GM18519 (cell line): ENCODE measurements around the gene KIF27.
"Not testable (repeated sequence)": the region's sequence is repeated elsewhere in the genome, so short reads cannot be mapped to it uniquely, and the experiment has no call there.

ENCODE experiments used
- ATAC-seq: cut with Tn5 transposase; IDR thresholded peaks from one replicate; pipeline ENCODE4 v1.9.1; 2021; ENCODE audit warnings: mild to moderate bottlenecking, moderate library complexity; ENCODE audit not compliant: unreplicated experiment, low FRiP score

The KIF27 gene, protein sequence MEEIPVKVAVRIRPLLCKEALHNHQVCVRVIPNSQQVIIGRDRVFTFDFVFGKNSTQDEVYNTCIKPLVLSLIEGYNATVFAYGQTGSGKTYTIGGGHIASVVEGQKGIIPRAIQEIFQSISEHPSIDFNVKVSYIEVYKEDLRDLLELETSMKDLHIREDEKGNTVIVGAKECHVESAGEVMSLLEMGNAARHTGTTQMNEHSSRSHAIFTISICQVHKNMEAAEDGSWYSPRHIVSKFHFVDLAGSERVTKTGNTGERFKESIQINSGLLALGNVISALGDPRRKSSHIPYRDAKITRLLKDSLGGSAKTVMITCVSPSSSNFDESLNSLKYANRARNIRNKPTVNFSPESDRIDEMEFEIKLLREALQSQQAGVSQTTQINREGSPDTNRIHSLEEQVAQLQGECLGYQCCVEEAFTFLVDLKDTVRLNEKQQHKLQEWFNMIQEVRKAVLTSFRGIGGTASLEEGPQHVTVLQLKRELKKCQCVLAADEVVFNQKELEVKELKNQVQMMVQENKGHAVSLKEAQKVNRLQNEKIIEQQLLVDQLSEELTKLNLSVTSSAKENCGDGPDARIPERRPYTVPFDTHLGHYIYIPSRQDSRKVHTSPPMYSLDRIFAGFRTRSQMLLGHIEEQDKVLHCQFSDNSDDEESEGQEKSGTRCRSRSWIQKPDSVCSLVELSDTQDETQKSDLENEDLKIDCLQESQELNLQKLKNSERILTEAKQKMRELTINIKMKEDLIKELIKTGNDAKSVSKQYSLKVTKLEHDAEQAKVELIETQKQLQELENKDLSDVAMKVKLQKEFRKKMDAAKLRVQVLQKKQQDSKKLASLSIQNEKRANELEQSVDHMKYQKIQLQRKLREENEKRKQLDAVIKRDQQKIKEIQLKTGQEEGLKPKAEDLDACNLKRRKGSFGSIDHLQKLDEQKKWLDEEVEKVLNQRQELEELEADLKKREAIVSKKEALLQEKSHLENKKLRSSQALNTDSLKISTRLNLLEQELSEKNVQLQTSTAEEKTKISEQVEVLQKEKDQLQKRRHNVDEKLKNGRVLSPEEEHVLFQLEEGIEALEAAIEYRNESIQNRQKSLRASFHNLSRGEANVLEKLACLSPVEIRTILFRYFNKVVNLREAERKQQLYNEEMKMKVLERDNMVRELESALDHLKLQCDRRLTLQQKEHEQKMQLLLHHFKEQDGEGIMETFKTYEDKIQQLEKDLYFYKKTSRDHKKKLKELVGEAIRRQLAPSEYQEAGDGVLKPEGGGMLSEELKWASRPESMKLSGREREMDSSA (N-terminal part only)

DNA sequence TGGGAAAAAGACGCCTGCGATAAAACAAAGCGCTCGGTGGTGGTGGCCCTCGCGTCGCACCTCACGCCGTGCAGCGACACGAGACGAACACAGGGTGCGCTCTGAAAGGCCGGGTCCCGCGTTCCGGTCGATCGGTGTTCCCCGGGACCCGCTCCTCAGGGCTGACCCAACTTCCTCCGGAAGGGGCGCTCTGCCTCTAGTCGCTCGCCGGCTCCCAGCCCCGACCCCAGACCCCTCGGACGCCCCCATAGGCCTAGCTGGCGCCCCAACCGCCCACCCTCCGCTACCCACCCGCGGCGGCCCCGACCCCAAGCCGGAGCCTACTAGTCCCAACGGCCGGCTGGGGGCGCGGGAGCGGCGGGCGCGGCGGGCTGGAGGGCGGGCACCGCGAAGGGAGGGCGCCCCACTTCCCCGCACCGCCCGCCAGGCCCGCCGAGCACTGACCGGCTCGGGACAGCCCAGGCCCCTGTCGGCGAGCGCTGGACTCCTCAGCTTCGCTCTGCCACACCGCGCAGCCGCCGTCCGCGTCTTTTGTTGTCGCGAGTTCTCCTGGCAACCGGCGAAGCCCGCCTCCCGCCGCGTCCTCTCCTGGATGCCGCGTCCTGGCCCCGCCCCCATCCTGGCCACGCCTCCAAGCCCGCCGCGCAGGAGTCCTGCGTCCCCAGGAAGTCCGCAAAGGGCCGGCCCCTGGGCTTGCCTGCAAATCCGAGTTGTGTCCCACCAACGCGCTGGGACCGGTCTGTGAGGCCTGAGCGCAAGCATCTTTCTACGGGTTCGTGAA, at the start of gene KIF27:
TSS of gene KIF27 (minus strand) at position 506 of the 781 bp plus-strand sequence. CDS start 5,841 bp downstream, outside the sequence.
- peak; percentile 81 for ATAC-seq

DNA sequence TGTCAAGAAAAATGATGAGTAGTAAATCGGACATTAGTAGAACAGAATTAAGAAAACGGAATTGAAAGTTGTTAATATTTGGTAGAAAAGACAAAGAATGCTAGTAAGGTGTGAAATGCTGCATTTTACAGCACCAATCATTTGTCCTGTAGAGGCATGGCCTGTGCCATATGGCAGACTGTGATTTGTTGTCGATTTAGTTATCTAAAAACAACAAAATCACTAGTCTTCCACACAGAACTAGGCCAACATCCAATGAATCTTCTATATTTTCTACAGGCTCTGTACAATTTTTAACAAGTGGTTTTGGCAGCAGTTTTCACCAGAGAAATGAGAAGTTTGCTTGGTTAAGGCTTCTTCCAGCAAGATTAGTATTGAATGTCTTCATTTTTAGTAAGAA, 48.4 kb upstream of the KIF27 start:
- ATAC-seq = no peak

DNA sequence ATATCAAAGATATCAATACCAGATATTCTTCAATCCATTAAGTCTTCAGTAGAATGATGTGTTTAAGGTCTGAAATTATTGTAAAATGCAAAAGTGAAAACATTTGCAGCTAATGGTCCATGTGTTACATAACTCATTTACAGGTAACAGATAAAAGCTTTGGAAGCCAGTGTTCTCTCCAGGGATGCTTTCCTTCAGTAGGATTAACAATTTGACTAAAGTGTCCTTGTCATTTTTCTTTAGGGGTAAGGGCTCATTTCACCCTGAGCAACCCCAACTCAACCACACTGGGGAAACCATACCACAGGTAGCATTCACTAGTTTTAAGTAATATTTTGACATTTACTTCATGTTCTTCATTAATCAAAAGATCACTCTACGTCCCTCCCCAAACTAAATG, 45.8 kb upstream of the KIF27 start:
- no peak for ATAC-seq

DNA sequence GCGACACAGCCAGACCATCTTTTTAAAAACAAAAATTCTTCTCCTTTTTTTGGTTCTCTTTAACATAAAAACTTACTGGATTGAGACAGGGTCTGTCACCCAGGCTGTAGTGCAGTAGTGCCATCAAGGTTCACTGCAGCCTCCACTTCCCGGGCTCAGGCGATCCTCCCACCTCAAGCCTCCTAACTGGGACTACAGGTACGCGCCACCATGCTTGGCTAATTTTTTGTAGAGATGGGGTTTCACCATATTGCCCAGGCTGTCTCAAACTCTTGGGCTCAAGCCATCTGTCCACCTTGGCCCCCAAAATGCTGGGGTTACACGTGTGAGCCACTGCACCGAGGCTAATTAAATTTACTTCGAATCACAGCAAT, 45.0 kb upstream of the KIF27 start:
- no peak for ATAC-seq

DNA sequence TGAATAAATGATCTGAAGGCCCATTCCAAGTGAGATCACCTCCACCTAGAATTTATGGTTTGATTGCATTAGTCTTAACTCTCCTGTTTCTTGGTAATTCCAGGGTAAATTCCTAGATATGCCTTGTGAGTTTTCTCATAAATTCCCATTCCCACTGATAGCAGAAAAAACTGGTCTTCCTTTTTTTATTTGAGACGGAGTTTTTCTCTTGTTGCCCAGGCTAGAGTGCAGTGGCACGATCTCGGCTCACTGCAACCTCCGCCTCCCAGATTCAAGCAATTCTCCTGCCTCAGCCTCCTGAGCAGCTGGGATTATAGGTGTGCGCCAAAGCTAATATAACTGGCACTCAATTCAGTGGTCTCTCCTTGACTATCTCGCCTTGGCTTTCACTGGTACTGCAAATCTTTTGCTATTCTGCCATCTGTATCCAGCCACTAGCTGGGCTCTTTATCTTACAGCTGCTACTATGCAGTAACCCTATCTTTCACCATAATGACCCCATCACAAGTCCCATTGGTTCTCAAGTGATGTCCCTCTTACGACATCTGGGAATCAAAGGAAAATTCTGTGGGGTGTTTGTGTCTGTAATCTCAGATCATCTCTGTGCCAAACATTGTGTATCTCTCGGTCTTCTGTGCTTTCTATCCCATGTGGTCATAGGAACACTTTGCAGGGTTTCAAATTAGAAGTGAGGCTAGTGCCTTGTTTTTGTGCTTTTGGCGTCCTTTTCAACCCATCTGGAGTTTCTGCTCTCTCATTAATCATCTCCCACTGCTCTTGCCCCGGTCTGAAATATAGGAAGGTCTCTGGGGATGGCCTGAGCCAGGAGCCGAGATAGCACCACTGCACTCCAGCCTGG, 44.3 kb upstream of the KIF27 start:
- no peak for ATAC-seq

DNA sequence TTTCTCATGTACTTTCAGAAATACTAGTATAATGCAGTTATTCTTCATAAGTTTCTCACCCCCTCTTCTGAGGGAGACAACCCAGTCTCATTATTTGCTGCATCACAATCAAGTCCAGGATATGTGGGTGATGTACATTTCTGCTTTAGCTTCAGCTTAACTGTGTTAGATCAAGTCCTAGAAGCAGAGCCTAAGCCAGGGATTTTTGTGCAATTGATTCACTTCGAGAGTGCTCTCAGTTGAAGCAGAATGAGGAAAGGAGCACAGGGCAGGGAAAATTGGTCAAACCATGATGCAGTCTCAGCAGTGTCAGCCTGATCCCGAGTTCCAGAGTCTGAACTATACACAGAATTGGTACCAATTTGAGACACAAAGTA, 43.7 kb upstream of the KIF27 start:
- ATAC-seq = no peak

DNA sequence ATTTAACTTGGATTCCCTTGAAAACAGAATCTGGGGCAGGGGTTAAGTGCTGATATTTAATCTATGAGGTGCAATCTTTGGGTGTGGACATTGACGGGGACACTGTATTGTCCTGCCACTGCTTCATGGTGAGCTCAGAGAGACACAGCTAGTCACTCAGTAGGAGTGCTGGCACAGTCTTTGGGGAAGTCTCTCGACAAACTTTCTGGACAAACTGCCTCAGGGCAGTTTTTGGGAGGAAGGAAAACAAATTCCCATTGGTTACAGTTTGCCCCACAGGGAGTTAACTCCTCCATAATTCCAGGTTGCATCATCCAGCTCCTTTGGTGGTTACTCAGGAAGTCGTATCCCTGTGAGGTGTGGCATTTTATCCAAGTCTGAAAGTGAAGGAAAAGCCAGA, 40.9 kb upstream of the KIF27 start:
- ATAC-seq = no peak

DNA sequence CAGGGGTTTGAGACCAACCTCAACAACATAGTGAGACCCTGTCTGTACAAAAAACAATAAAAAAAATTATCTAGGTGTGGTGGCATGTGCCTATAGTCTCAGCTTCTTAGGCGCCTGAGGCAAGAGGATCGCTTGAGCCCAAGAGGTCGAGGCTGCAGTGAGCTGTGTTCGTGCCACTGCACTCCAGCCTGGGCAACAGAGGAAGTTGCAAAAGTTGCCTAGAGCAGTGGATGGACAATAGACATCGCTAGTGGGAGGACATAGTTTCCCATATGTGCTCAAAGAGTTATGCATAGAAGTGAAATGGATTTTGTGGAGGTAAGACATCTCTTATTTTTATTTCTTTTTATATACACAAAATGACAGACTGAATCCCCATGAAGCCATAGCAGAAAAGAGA, 39.8 kb upstream of the KIF27 start:
- no peak for ATAC-seq

DNA sequence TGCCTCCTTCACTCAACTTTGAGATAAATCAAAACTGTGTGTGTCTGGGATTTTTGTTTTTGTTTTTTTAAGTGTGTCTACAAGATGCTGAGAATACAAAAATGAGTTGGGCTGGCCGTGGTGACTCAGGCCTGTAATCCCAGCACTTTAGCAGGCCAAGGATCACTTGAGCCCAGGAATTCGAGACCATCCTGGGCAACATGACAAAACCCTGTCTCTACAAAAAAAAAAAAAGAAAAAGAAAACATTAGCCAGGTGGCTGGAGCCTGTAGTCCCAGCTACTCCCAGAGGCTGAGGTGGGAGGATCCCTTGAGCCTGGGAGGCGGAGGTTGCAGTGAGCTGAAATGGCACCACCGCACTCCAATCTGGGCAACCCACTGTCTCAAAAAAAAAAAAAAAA, 37.8 kb upstream of the KIF27 start:
- ATAC-seq = no peak

DNA sequence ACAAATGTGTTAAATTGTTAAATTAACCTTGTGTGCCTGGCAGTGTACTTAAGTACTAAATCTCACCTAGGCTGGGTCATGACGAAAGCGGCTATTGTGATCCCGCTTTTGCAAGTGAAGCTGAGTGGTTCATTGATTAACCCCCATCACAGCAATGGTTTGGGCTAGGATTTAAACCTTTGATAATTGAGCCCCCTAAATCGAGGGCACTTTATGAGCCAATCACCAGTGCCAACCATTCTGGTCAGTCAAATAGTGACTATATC, 35.9 kb upstream of the KIF27 start:
- ATAC-seq = no peak

DNA sequence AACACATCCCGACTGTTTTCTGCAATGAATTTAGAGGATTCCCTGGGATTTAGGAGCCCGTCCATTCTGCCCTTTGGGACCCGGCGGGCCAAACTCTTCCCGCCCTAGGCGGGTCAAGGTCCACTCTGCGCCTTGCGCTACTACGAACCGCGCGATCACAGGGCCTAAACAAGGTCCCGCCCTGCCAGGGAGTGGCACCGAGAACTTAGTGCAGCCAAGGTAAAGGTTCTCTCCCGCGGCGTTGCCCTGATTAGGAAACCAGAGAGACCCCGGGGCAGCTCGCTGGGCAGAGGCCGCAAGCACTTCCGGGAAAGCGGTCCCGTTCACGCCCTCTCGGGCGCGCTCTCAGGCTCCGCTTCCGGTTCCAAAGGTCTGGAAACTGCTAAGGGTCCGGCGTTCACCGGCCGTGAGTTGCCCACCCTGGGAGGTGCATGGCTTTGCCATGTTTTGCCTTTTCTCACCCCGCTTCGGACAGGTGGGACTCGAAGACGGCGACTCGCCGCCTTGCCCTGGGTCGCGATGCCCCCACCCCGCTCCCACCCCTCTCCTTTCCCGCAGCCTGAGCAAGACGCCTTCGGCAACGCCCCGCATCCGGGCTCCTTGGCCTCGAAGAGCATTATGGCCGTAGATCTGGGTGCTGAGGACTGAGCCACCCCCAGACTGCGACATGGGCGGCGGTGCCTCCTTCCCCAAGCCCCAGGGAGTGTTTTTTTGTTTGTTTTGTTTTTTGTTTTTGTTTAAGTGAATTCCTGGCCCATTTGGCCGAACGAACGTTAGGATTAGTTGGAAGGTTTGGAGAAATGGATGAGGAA, 35.4 kb upstream of the KIF27 start:
- peak; percentile 66 for ATAC-seq

DNA sequence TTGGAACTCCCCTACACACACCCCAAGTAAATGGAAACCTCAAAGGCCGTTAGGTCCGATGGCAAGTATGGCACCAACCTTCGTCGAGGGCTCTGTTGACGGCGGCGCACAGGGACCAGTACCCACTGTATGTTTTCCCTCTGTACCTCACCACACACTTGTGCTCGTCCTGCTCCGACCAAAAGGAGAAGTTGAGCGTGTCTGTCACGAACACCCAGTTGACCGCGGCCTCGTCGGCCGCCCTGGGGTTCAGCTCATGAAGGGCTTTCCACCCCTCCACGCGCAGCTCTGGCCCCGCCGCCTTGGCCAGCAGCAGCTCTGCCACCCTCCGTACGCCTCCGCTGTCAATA, 34.8 kb upstream of the KIF27 start:
- peak; percentile 42 for ATAC-seq

DNA sequence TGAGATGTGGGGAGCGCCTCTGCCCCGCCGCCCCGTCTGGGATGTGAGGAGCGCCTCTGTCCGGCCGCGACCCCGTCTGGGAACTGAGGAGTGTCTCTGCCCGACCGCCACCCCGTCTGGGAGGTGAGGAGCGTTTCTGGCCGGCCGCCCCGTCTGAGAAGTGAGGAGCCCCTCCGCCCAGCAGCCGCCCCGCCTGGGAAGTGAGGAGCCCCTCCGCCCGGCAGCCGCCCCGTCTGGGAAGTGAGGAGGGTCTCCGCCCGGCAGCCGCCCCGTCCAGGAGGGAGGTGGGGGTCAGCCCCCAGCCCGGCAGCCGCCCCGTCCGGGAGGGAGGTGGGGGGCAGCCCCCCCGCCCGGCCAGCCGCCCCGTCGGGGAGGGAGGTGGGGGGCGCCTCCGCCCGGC, 26.9 kb upstream of the KIF27 start:
- ATAC-seq = not testable (repeated sequence)

DNA sequence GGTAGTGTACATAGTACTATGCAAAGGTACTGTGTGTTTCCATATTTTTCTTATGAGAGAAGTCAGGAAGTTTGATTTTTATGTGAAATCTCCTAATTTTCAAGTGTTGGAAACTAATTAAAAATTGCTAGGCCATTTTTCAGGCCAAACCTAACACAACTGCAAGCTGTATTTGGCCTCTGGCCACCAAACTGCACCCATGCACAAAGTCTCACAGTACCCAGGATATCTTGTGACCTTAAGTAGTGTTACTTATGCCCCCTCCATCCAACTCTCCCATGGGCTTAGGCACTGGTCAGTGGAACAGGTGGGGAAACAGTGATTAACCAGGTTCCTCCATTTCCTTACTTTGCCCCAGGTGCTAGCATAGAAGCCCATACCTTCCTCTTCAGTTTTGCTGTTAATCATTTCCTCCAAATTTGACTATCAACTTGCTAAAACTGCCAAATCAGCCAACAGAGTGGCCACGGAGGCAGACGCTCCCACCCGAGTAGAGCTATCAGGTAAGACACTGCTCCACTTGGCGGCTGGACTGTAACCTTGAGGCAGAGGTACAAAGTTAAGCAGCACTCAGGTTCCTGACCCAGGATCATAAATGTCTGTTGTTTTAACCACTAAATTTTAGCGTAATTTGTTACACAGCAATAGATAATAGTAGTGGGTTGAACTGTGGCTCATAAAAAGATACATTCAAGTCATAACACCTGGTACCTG, 19.5 kb upstream of the KIF27 start:
- ATAC-seq = no peak

DNA sequence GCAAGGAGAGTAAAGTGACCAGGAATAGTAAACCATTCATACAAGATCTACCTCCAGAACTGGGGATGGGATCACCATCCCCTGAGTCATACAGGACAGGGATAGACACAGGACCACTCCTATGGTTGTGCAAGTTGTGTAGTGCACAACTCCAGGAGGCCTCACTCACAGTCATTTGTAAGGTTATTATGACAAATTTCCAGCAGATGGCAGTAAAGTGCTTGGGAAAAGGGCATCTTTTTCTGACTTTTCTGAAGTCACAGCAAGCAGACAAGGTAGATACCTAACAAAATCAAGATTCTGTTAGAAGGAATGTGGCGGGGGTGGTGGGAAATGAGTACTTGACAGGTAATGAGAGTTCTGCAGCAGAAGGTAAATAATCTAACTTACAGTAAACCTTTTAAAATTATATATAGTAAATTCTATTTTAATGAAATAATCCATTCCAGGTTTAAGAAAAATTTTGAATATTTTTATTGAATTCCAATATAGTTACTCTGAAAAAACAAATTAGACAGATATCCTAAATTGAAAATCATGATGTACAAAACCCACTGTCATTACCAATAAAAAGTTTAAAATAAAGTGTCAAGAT, 16.7 kb upstream of the KIF27 start:
- peak; percentile 50 for ATAC-seq

DNA sequence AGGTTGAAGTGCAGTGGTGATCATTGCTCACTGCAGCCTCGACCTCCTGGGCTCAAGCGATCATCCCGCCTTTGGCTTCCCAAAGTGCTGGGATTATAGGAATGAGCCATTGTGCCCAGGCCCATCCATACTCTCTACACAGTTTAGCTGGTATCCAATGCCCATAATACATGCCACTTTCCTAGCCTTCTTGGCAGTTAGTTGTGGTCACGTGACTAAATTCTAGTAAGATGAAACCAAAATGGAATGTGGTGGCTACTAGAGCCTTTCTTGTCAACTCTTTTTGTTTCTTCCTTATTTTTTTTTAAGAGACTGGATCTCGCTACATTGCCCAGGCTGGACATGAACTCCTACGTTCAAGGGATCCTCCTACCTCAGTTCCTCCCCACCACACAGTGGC, 15.3 kb upstream of the KIF27 start:
- ATAC-seq = no peak

DNA sequence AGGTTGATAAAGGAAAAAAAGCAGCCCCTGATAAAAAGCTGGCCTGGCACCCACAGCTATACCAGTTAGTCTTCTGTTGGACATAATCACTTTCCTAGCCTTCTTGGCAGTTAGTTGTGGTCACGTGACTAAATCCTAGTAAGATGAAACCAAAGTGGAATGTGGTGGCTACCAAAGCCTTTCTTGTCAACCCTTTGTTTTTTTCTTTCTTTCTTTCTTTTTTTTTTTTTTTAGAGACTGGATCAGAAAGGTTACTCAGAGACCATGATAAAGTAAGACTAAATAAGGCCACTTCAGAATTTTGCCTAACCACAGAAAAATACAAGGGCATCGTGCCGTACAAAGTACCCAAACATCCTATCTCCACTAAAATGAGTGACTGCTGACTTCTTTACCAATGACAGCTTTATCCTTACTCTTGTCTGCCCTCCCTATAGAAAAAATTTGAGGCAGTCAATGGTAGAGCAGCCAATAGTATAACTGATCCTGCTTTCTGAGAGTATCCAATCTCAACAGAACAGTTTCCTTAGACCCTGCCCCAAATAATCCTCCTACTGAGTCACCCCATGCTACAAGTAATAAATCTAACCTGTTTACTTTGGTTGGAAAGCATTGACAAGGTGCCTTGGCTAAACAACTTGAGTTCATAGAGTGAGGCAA, 14.2 kb upstream of the KIF27 start:
- no peak for ATAC-seq
